ENCODE data around the gene CFAP46. TPM values are rescaled to one million over a fixed set of nuclear protein-coding genes. Genes with fewer than 3 reads are reported as not detected.

CFAP46 gene
- total and polyA plus RNA-seq, 4 donors: 0.33 to 0.59 (median 0.42) TPM

- no peaks in the 10 kb centered on the region for H3K4me1 ChIP-seq (ENCODE audit: control insufficient read depth in 4 of 4, insufficient read depth in 4 of 4, low read length in 3 of 4)
- no peak for DNase-seq (ENCODE audit: low spot score)
- no peak overlapping the region for H3K4me3 ChIP-seq (ENCODE audit: low read depth in 1 of 3, low read length in 3 of 3)
- H3K36me3 ChIP-seq (ENCODE audit: control insufficient read depth in 4 of 4, insufficient read depth in 3 of 4, low read depth in 1 of 4, low read length in 3 of 4): no peaks in the 10 kb centered on the region
- WGBS: 86% methylated on average over 28 of the region's 28 CpGs
- H3K27me3 ChIP-seq (ENCODE audit: control insufficient read depth in 4 of 4, insufficient read depth in 4 of 4, low read length in 3 of 4): no peaks in the 10 kb centered on the region
- H3K27ac ChIP-seq (ENCODE audit: low read depth in 1 of 2, low read length in 2 of 2): no peak overlapping the region
- H3K9me3 ChIP-seq (ENCODE audit: control insufficient read depth in 4 of 4, low read length in 3 of 4): no peaks in the 10 kb centered on the region
- TF ChIP-seq EGR1 (IDR thresholded peaks at IDR 0.05; ENCODE audit: low read depth in 2 of 2) (no peak), SP1 (IDR thresholded peaks at IDR 0.05) (no peak), HNF4G (IDR thresholded peaks at IDR 0.05) (no peak), JUND (IDR thresholded peaks at IDR 0.05) (no peak), ATF3 (IDR thresholded peaks at IDR 0.05) (no peak), REST (IDR thresholded peaks at IDR 0.05) (no peak), RXRA (IDR thresholded peaks at IDR 0.05) (no peak), TAF1 (conservative IDR thresholded peaks at IDR 0.05) (no peak), FOXA2 (IDR thresholded peaks at IDR 0.05) (no peak), RAD21 (IDR thresholded peaks at IDR 0.05) (no peak), GABPA (IDR thresholded peaks at IDR 0.05 in 1 of 2, conservative IDR thresholded peaks at IDR 0.05 in 1 of 2) (no peak), MAX (IDR thresholded peaks at IDR 0.05) (no peak), HNF4A (conservative IDR thresholded peaks at IDR 0.05) (no peak)
- H3K9ac ChIP-seq (ENCODE audit: low read depth in 1 of 2, low read length in 2 of 2): no peak overlapping the region
These were observed 32.0 kb downstream of the CFAP46 start for GRCh38 chr10:132910186-132910880.

GRCh38 chr10:132909491-132910071, 32.8 kb downstream of the CFAP46 start:
- H3K4me1 ChIP-seq (ENCODE audit: control insufficient read depth in 4 of 4, insufficient read depth in 4 of 4, low read length in 3 of 4): no peaks in the 10 kb centered on the region
- whole genome bisulfite sequencing: 93% methylated on average over 21 of the region's 21 CpGs
- TF ChIP-seq HNF4A (conservative IDR thresholded peaks at IDR 0.05): no peak
- H3K4me3 ChIP-seq (ENCODE audit: low read depth in 1 of 3, low read length in 3 of 3): no peak overlapping the region
- no peak overlapping the region for H3K9ac ChIP-seq (ENCODE audit: low read depth in 1 of 2, low read length in 2 of 2)
- no peaks in the 10 kb centered on the region for H3K36me3 ChIP-seq (ENCODE audit: control insufficient read depth in 4 of 4, insufficient read depth in 3 of 4, low read depth in 1 of 4, low read length in 3 of 4)
- H3K27ac ChIP-seq (ENCODE audit: low read depth in 1 of 2, low read length in 2 of 2): no peak overlapping the region
- no peaks in the 10 kb centered on the region for H3K27me3 ChIP-seq (ENCODE audit: control insufficient read depth in 4 of 4, insufficient read depth in 4 of 4, low read length in 3 of 4)
- no peak for DNase-seq (ENCODE audit: low spot score)
- no peaks in the 10 kb centered on the region for H3K9me3 ChIP-seq (ENCODE audit: control insufficient read depth in 4 of 4, low read length in 3 of 4)

Measured in liver (tissue), 9 donors.